K562 (cell line): Measurements from ENCODE around the gene C13orf46. TPM values are rescaled to one million over a fixed set of nuclear protein-coding genes. Genes with fewer than 3 reads are reported as not detected.
A peak's percentile ranks its signal among the peaks of the same experiment; 100 is the strongest.

Source experiments
- CBX3 ChIP-seq, 2 experiments: IDR thresholded peaks; 1 replicate in 1 of 2; 2 replicates in 1 of 2; pipeline ENCODE4 v1.6.1; 2012; ENCODE audit warnings: inconsistent platforms in 2 of 2, low read length in 2 of 2, borderline replicate concordance in 1 of 2, control low read depth in 1 of 2
- CCAR2 ChIP-seq: fragments of 200-400 bp; formaldehyde crosslinking; IDR thresholded peaks from 2 replicates; pipeline ENCODE4 v1.6.1; 2017; ENCODE audit warnings: mild to moderate bottlenecking, low read depth, low read length
- DEAF1 ChIP-seq: fragments of 450-650 bp; formaldehyde crosslinking; IDR thresholded peaks from 2 replicates; pipeline ENCODE4 v1.4.0; 2020; ENCODE audit warnings: mild to moderate bottlenecking, moderate library complexity
- E4F1 ChIP-seq: fragments of 250-450 bp; sonication (Bioruptor Pico); IDR thresholded peaks from 2 replicates; pipeline ENCODE4 v1.5.0; 2021; ENCODE audit warnings: mild to moderate bottlenecking, borderline replicate concordance
- MLX ChIP-seq, 2 experiments: fragments of 450-650 bp in 1 of 2; sonication (generic) in 1 of 2; formaldehyde crosslinking; conservative IDR thresholded peaks; 2 replicates each; pipeline versions ENCODE4 v1.4.0 to v1.8.1; 2020 to 2022; ENCODE audit warnings: mild to moderate bottlenecking in 1 of 2, missing genetic modification reagents in 1 of 2
- NFYB ChIP-seq: IDR thresholded peaks from 2 replicates; pipeline ENCODE4 v1.6.1; 2011; ENCODE audit warnings: mild to moderate bottlenecking, moderate library complexity; ENCODE audit not compliant: insufficient read length; ENCODE audit errors: extremely low read depth
- PHF20 ChIP-seq: fragments of 450-650 bp; IDR thresholded peaks from 2 replicates; pipeline ENCODE4 v1.6.1; 2018; ENCODE audit not compliant: partially characterized antibody
- POLR2H ChIP-seq: IDR thresholded peaks from 2 replicates; pipeline ENCODE4 v1.6.1; 2016; ENCODE audit warnings: missing genetic modification characterization, low read depth, mild to moderate bottlenecking, control low read depth, missing compliant biosample characterization, moderate library complexity
- POU5F1 ChIP-seq: fragments of 150-350 bp; IDR thresholded peaks from 2 replicates; pipeline ENCODE4 v1.6.1; 2014; ENCODE audit warnings: borderline replicate concordance, low read length, low read depth, mild to moderate bottlenecking; ENCODE audit not compliant: partially characterized antibody
- RAD21 ChIP-seq, 2 experiments: fragments of 250-450 bp in 1 of 2; fragments of 450-650 bp in 1 of 2; sonication (Bioruptor Pico) in 1 of 2; formaldehyde crosslinking in 1 of 2; IDR thresholded peaks in 1 of 2; conservative IDR thresholded peaks in 1 of 2; 2 replicates each; pipeline versions ENCODE4 v1.4.0 to v1.8.0; 2020 to 2022; ENCODE audit warnings: mild to moderate bottlenecking in 2 of 2, moderate library complexity in 1 of 2
- RFX5 ChIP-seq: IDR thresholded peaks from 2 replicates; pipeline ENCODE4 v1.6.1; 2011; ENCODE audit warnings: low read depth, mild to moderate bottlenecking, improper control_type of control experiment, low read length
- RREB1 ChIP-seq: fragments of 250-450 bp; sonication (Bioruptor Pico); IDR thresholded peaks from 2 replicates; pipeline ENCODE4 v1.4.0; 2020
- U2AF2 ChIP-seq: fragments of 200-400 bp; formaldehyde crosslinking; optimal IDR thresholded peaks from 2 replicates; pipeline ENCODE3; 2017; ENCODE audit warnings: low read depth, mild to moderate bottlenecking, low read length
- ZNF431 ChIP-seq: sonication (generic); formaldehyde crosslinking; IDR thresholded peaks from 2 replicates; pipeline ENCODE4 v1.8.0; 2022; ENCODE audit warnings: mild to moderate bottlenecking, missing genetic modification reagents
- ZNF668 ChIP-seq: fragments of 250-450 bp; sonication (Bioruptor Pico); IDR thresholded peaks from 2 replicates; pipeline ENCODE4 v1.8.0; 2022; ENCODE audit warnings: mild to moderate bottlenecking, inconsistent platforms
- polyA plus RNA-seq, 8 experiments: library from polyadenylated mRNA; depleted of rRNA in 4 of 8; stranded (reverse) in 5 of 8; unstranded in 3 of 8; fragments of >200 nt; fragmentation: Nextera tagmentation in 2 of 8; fragmentation: Illumina TruSeq in 1 of 8; extraction: Ambion mirVana in 2 of 8; extraction: Trizol in 1 of 8; gene quantifications; 2 replicates each; pipeline versions ENCODE4 v1.2.1 to v1.2.3, GENCODE V29; 2011 to 2014; ENCODE audit warnings: inconsistent platforms in 1 of 8, missing spikeins in 1 of 8
- total RNA-seq, 7 experiments: library from RNA; depleted of rRNA in 6 of 7; stranded (reverse); fragments of >200 nt in 6 of 7; fragmentation: Illumina TruSeq in 2 of 7; extraction: Trizol in 2 of 7; gene quantifications; 2 replicates each; pipeline versions ENCODE4 v1.2.1 to v1.2.3, GENCODE V29; 2011 to 2021; ENCODE audit warnings: low replicate concordance in 1 of 7

The C13orf46 gene
- total and polyA plus RNA-seq, 9 of the 15 experiments (the other 6 are each of a cell fraction or from before 2014, with no cell fraction given), result 0.04 to 0.24 (median 0.05) TPM; not detected in 4

- TF ChIP-seq CCAR2 (no peak), U2AF2 (no peak), RAD21 (CRISPR knock-in tag; conservative IDR thresholded peaks at IDR 0.05 in 1 of 2, IDR thresholded peaks at IDR 0.05 in 1 of 2) (peak; percentile 92 to 93), NFYB (no peak), ZNF431 (CRISPR knock-in tag) (no peak), ZNF668 (no peak), RREB1 (CRISPR knock-in tag) (no peak), POLR2H (no peak), RFX5 (no peak), CBX3 (IDR thresholded peaks at IDR 0.05; ENCODE audit: borderline replicate concordance in 1 of 2, low read length in 2 of 2) (no peak), MLX (CRISPR knock-in tag; conservative IDR thresholded peaks at IDR 0.05) (no peak), E4F1 (CRISPR knock-in tag) (no peak), POU5F1 (no peak), PHF20 (no peak), DEAF1 (CRISPR knock-in tag) (peak; percentile 83)
Measured at GRCh38 chr13:113951246-113951999, 22.5 kb downstream of the C13orf46 start (continued).
